ENCODE results near the gene CABLES1. TPM values are rescaled to one million over a fixed set of nuclear protein-coding genes. Genes with fewer than 3 reads are reported as not detected.
A peak's percentile ranks its signal among the peaks of the same experiment; 100 is the strongest.

The CABLES1 gene
- total RNA-seq, 1 experiment from 2014 or later, result 21.9 TPM

- Histone ChIP-seq H3K9me3 (replicated peaks) (no peaks in the 10 kb centered on the region), H3K27me3 (no peaks in the 10 kb centered on the region), H3K4me3 (no peak overlapping the region), H3K36me3 (no peaks in the 10 kb centered on the region), H3K27ac (no peak overlapping the region), H3K4me1 (peaks cover 24% of the 10 kb centered on the region)
- no peak for DNase-seq
These were observed 112.0 kb downstream of the CABLES1 start for GRCh38 chr18:23247331-23247730.

GRCh38 chr18:23247896-23248295, 112.6 kb downstream of the CABLES1 start:
- Histone ChIP-seq H3K4me3 (no peak overlapping the region), H3K4me1 (peaks cover 24% of the 10 kb centered on the region), H3K27ac (no peak overlapping the region), H3K36me3 (no peaks in the 10 kb centered on the region; the same call in 1 of the 2 replicates), H3K27me3 (no peaks in the 10 kb centered on the region), H3K9me3 (replicated peaks) (no peaks in the 10 kb centered on the region)
- DNase-seq, result no peak

- Histone ChIP-seq H3K36me3 (no peaks in the 10 kb centered on the region; the same call in 1 of the 2 replicates), H3K9me3 (replicated peaks) (no peaks in the 10 kb centered on the region), H3K4me1 (peaks cover 16% of the 10 kb centered on the region), H3K4me3 (no peak overlapping the region), H3K27me3 (no peaks in the 10 kb centered on the region), H3K27ac (no peak overlapping the region)
- no peak for DNase-seq
These were observed 113.5 kb downstream of the CABLES1 start for GRCh38 chr18:23248826-23249225.

- Histone ChIP-seq H3K27ac (no peak overlapping the region), H3K27me3 (no peaks in the 10 kb centered on the region), H3K4me3 (no peak overlapping the region), H3K4me1 (peaks cover 13% of the 10 kb centered on the region), H3K36me3 (no peaks in the 10 kb centered on the region; the same call in 1 of the 2 replicates), H3K9me3 (replicated peaks) (no peaks in the 10 kb centered on the region)
- no peak for DNase-seq
These were observed 114.1 kb downstream of the CABLES1 start for GRCh38 chr18:23249348-23249747.

GRCh38 chr18:23250893-23251656, 115.8 kb downstream of the CABLES1 start:
- no peak overlapping the region for H3K4me3 ChIP-seq
- no peaks in the 10 kb centered on the region for H3K9me3 ChIP-seq (replicated peaks)
- no peaks in the 10 kb centered on the region for H3K27me3 ChIP-seq
- no peak overlapping the region for H3K27ac ChIP-seq
- no peaks in the 10 kb centered on the region for H3K4me1 ChIP-seq
- DNase-seq, result no peak
- no peaks in the 10 kb centered on the region; the same call in 1 of the 2 replicates for H3K36me3 ChIP-seq

GRCh38 chr18:23253630-23254029, 118.3 kb downstream of the CABLES1 start:
- H3K4me1 ChIP-seq, result peaks cover 2% of the 10 kb centered on the region; the same call in 1 of the 2 replicates
- H3K9me3 ChIP-seq (replicated peaks), result no peaks in the 10 kb centered on the region
- no peaks in the 10 kb centered on the region; the same call in 1 of the 2 replicates for H3K36me3 ChIP-seq
- no peak overlapping the region for H3K4me3 ChIP-seq
- no peak overlapping the region for H3K27ac ChIP-seq
- H3K27me3 ChIP-seq, result no peaks in the 10 kb centered on the region
- no peak for DNase-seq

- DNase-seq, result no peak
- Histone ChIP-seq H3K9me3 (replicated peaks) (no peaks in the 10 kb centered on the region), H3K4me3 (no peak overlapping the region), H3K4me1 (peaks cover 22% of the 10 kb centered on the region), H3K27me3 (no peaks in the 10 kb centered on the region), H3K27ac (no peak overlapping the region), H3K36me3 (no peaks in the 10 kb centered on the region; the same call in 1 of the 2 replicates)
These were observed 121.9 kb downstream of the CABLES1 start for GRCh38 chr18:23257137-23257536.

- H3K27ac ChIP-seq, result no peak overlapping the region
- H3K27me3 ChIP-seq, result no peaks in the 10 kb centered on the region
- no peaks in the 10 kb centered on the region for H3K9me3 ChIP-seq (replicated peaks)
- peaks cover 22% of the 10 kb centered on the region for H3K4me1 ChIP-seq
- no peak overlapping the region for H3K4me3 ChIP-seq
- no peak for DNase-seq
- H3K36me3 ChIP-seq, result no peaks in the 10 kb centered on the region
These were observed 122.6 kb downstream of the CABLES1 start for GRCh38 chr18:23257686-23258565.

GRCh38 chr18:23258566-23259469, 123.5 kb downstream of the CABLES1 start:
- H3K4me3 ChIP-seq, result no peak overlapping the region
- peak overlapping the region; percentile 96 for H3K27ac ChIP-seq
- H3K36me3 ChIP-seq, result no peaks in the 10 kb centered on the region
- H3K4me1 ChIP-seq, result peaks cover 22% of the 10 kb centered on the region
- no peaks in the 10 kb centered on the region for H3K27me3 ChIP-seq
- no peak for DNase-seq
- no peaks in the 10 kb centered on the region for H3K9me3 ChIP-seq (replicated peaks)

- no peaks in the 10 kb centered on the region for H3K36me3 ChIP-seq
- peak; percentile 73 to 79 for DNase-seq
- H3K4me3 ChIP-seq, result peak overlapping the region; percentile 45
- no peaks in the 10 kb centered on the region for H3K9me3 ChIP-seq (replicated peaks)
- no peaks in the 10 kb centered on the region for H3K27me3 ChIP-seq
- H3K4me1 ChIP-seq, result peaks cover 22% of the 10 kb centered on the region
- peak overlapping the region; percentile 96 for H3K27ac ChIP-seq
These were observed 124.7 kb downstream of the CABLES1 start for GRCh38 chr18:23259701-23260681.

GRCh38 chr18:23260926-23261590, 125.8 kb downstream of the CABLES1 start:
- Histone ChIP-seq H3K4me3 (no peak overlapping the region), H3K27ac (no peak overlapping the region), H3K4me1 (peaks cover 22% of the 10 kb centered on the region), H3K9me3 (replicated peaks) (no peaks in the 10 kb centered on the region), H3K27me3 (no peaks in the 10 kb centered on the region), H3K36me3 (no peaks in the 10 kb centered on the region)
- no peak for DNase-seq

GRCh38 chr18:23263551-23264235, 128.4 kb downstream of the CABLES1 start:
- Histone ChIP-seq H3K4me3 (no peak overlapping the region), H3K27ac (no peak overlapping the region), H3K27me3 (no peaks in the 10 kb centered on the region), H3K4me1 (peaks cover 19% of the 10 kb centered on the region), H3K9me3 (replicated peaks) (no peaks in the 10 kb centered on the region), H3K36me3 (no peaks in the 10 kb centered on the region)
- DNase-seq, result no peak
